K562 (cell line): Measurements from ENCODE around the gene GAB4.

Experiments used
- ATF1 ChIP-seq, 2 experiments: fragments of 450-650 bp in 1 of 2; IDR thresholded peaks; 2 replicates each; pipeline ENCODE4 v1.6.1; 2016; ENCODE audit warnings: missing compliant biosample characterization in 1 of 2, missing genetic modification characterization in 1 of 2
- JUNB ChIP-seq: fragments of 450-650 bp; formaldehyde crosslinking; conservative IDR thresholded peaks from 2 replicates; pipeline ENCODE4 v1.4.0; 2020; ENCODE audit warnings: mild to moderate bottlenecking
- KLF6 ChIP-seq: fragments of 250-450 bp; sonication (Bioruptor Pico); IDR thresholded peaks from 2 replicates; pipeline ENCODE4 v1.4.0; 2020; ENCODE audit warnings: mild to moderate bottlenecking, moderate library complexity, borderline replicate concordance
- NR2C1 ChIP-seq, 2 experiments: fragments of 450-650 bp; IDR thresholded peaks; 2 replicates each; pipeline ENCODE4 v1.6.1; 2017; ENCODE audit warnings: mild to moderate bottlenecking in 2 of 2, antibody characterized with exemption in 1 of 2, inconsistent platforms in 1 of 2, missing compliant biosample characterization in 1 of 2, missing genetic modification characterization in 1 of 2
- POLR2A ChIP-seq: fragments of 450-650 bp; conservative IDR thresholded peaks from 2 replicates; pipeline ENCODE4 v1.6.1; 2016
- RCOR1 ChIP-seq, 2 experiments: IDR thresholded peaks; 2 replicates each; pipeline ENCODE4 v1.6.1; 2012; ENCODE audit warnings: low read depth in 2 of 2, low read length in 2 of 2, borderline replicate concordance in 1 of 2, improper control_type of control experiment in 1 of 2
- TF ChIP-seq, protein P1 (sequence below), 3 experiments: IDR thresholded peaks in 2 of 3; conservative IDR thresholded peaks in 1 of 3; 2 replicates each; pipeline ENCODE4 v1.5.1; 2011 to 2012; ENCODE audit warnings: low read length in 3 of 3, mild to moderate bottlenecking in 3 of 3, control low read depth in 2 of 3, improper control_type of control experiment in 1 of 3, inconsistent platforms in 1 of 3, low read depth in 1 of 3, mixed read lengths in 1 of 3, moderate library complexity in 1 of 3; ENCODE audit not compliant: insufficient read depth in 2 of 3

DNA sequence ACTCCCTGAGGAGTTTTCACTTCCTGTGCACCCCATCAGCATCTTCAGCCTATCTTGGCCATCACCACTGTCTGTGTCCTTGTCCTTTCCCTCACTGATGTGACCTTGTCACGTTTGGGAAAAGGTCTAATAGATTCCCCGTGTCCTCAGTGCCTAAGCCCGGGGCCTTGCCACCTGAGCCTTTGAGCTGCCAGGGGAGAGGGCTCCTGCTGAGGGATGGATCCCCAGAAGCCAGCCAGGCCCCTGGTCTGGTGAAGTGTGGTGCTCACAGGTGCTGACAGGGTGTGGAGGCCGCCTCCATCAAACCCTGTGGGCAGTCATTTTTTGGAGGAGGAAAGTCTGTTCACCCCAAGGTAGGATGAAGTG lies 47.2 kb downstream of the GAB4 start:
- no peak for TF ChIP-seq POLR2A
- no peak for TF ChIP-seq KLF6 (CRISPR knock-in tag)
- no peak for TF ChIP-seq NR2C1 (IDR thresholded peaks at IDR 0.05)
- TF ChIP-seq NR2C1 (tag; IDR thresholded peaks at IDR 0.05), result no peak
- TF ChIP-seq, protein P1, sequence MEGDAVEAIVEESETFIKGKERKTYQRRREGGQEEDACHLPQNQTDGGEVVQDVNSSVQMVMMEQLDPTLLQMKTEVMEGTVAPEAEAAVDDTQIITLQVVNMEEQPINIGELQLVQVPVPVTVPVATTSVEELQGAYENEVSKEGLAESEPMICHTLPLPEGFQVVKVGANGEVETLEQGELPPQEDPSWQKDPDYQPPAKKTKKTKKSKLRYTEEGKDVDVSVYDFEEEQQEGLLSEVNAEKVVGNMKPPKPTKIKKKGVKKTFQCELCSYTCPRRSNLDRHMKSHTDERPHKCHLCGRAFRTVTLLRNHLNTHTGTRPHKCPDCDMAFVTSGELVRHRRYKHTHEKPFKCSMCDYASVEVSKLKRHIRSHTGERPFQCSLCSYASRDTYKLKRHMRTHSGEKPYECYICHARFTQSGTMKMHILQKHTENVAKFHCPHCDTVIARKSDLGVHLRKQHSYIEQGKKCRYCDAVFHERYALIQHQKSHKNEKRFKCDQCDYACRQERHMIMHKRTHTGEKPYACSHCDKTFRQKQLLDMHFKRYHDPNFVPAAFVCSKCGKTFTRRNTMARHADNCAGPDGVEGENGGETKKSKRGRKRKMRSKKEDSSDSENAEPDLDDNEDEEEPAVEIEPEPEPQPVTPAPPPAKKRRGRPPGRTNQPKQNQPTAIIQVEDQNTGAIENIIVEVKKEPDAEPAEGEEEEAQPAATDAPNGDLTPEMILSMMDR (IDR thresholded peaks at IDR 0.05 in 2 of 3, conservative IDR thresholded peaks at IDR 0.05 in 1 of 3; ENCODE audit: insufficient read depth in 2 of 3, low read depth in 1 of 3, low read length in 3 of 3), result no peak
- no peak for TF ChIP-seq ATF1 (CRISPR knock-in tag; IDR thresholded peaks at IDR 0.05)
- TF ChIP-seq ATF1 (tag; IDR thresholded peaks at IDR 0.05), result no peak
- no peak for TF ChIP-seq JUNB (CRISPR knock-in tag)
- TF ChIP-seq RCOR1 (IDR thresholded peaks at IDR 0.05; ENCODE audit: borderline replicate concordance in 1 of 2, low read depth in 2 of 2, low read length in 2 of 2), result no peak
